ENCODE measurements around the gene SFPQ. TPM values are rescaled to one million over a fixed set of nuclear protein-coding genes. Genes with fewer than 3 reads are reported as not detected.

The SFPQ gene
- total and polyA plus RNA-seq, 3 donors from 2014 or later = 297 to 436 (median 417) TPM

GRCh38 chr1:35179908-35180307 lies 13.0 kb downstream of the SFPQ start:
- H3K4me3 ChIP-seq = no peak overlapping the region
- H3K36me3 ChIP-seq (ENCODE audit: low read depth, missing control alignments) = no peaks in the 10 kb centered on the region
- 21 to 35% methylated on average over 1 of the region's 1 CpG for WGBS, 2 donors
- no peaks in the 10 kb centered on the region for H3K27me3 ChIP-seq
- DNase-seq = no peak
- no peaks in the 10 kb centered on the region for H3K4me1 ChIP-seq
- TF ChIP-seq CTCF (IDR thresholded peaks at IDR 0.05) (no peak), POLR2A (IDR thresholded peaks at IDR 0.05) (no peak)
- H3K27ac ChIP-seq = no peak overlapping the region
- no peaks in the 10 kb centered on the region for H3K9me3 ChIP-seq
- intact Hi-C loops (cut with DNase I; ENCODE audit: low total_unique reads) = no loop called here

- H3K27ac ChIP-seq = no peak overlapping the region
- TF ChIP-seq CTCF (IDR thresholded peaks at IDR 0.05) (no peak), POLR2A (IDR thresholded peaks at IDR 0.05) (no peak)
- H3K36me3 ChIP-seq (ENCODE audit: low read depth, missing control alignments) = no peaks in the 10 kb centered on the region
- WGBS, 2 donors = 42 to 49% methylated on average over 2 of the region's 2 CpGs
- H3K9me3 ChIP-seq = no peaks in the 10 kb centered on the region
- no peaks in the 10 kb centered on the region for H3K27me3 ChIP-seq
- H3K4me3 ChIP-seq = no peak overlapping the region
- no peaks in the 10 kb centered on the region for H3K4me1 ChIP-seq
- intact Hi-C loops (cut with DNase I; ENCODE audit: low total_unique reads) = no loop called here
- no peak for DNase-seq
Measured at GRCh38 chr1:35178874-35179380, 14.0 kb downstream of the SFPQ start.

- WGBS, 2 donors = 58 to 69% methylated on average over 2 of the region's 2 CpGs
- H3K9me3 ChIP-seq = no peaks in the 10 kb centered on the region
- H3K36me3 ChIP-seq (ENCODE audit: low read depth, missing control alignments) = no peaks in the 10 kb centered on the region
- H3K27me3 ChIP-seq = no peaks in the 10 kb centered on the region
- DNase-seq = no peak
- H3K4me1 ChIP-seq = no peaks in the 10 kb centered on the region
- no peak for TF ChIP-seq POLR2A (IDR thresholded peaks at IDR 0.05)
- TF ChIP-seq CTCF (IDR thresholded peaks at IDR 0.05) = no peak
- H3K4me3 ChIP-seq = no peak overlapping the region
- intact Hi-C loops (cut with DNase I; ENCODE audit: low total_unique reads) = no loop called here
- no peak overlapping the region for H3K27ac ChIP-seq
Measured at GRCh38 chr1:35178295-35178695, 14.7 kb downstream of the SFPQ start.

- H3K4me3 ChIP-seq = no peak overlapping the region
- DNase-seq = no peak
- intact Hi-C loops (cut with DNase I; ENCODE audit: low total_unique reads) = no loop called here
- 90 to 92% methylated on average over 4 of the region's 4 CpGs for WGBS, 2 donors
- H3K27ac ChIP-seq = no peak overlapping the region
- TF ChIP-seq POLR2A (IDR thresholded peaks at IDR 0.05) (no peak), CTCF (IDR thresholded peaks at IDR 0.05) (no peak)
- no peaks in the 10 kb centered on the region for H3K36me3 ChIP-seq (ENCODE audit: low read depth, missing control alignments)
- no peaks in the 10 kb centered on the region for H3K9me3 ChIP-seq
- H3K4me1 ChIP-seq = no peaks in the 10 kb centered on the region
- no peaks in the 10 kb centered on the region for H3K27me3 ChIP-seq
Measured at GRCh38 chr1:35177237-35177786, 15.6 kb downstream of the SFPQ start.

- no peak for DNase-seq
- Histone ChIP-seq H3K36me3 (ENCODE audit: low read depth, missing control alignments) (no peaks in the 10 kb centered on the region), H3K27me3 (no peaks in the 10 kb centered on the region), H3K9me3 (no peaks in the 10 kb centered on the region), H3K4me3 (no peak overlapping the region), H3K4me1 (no peaks in the 10 kb centered on the region), H3K27ac (no peak overlapping the region)
- 74 to 83% methylated on average over 1 of the region's 1 CpG for WGBS, 2 donors
- no peak for TF ChIP-seq CTCF (IDR thresholded peaks at IDR 0.05)
- no peak for TF ChIP-seq POLR2A (IDR thresholded peaks at IDR 0.05)
- intact Hi-C loops (cut with DNase I; ENCODE audit: low total_unique reads) = no loop called here
Measured at GRCh38 chr1:35175602-35176001, 17.3 kb downstream of the SFPQ start.

All from testis (tissue), 3 donors.